Ovary (tissue), 9 donors: ENCODE results near the gene WFDC5. TPM values are rescaled to one million over a fixed set of nuclear protein-coding genes. Genes with fewer than 3 reads are reported as not detected.

Experiments
- DNase-seq, 5 donors: peaks; one replicate each; pipeline ENCODE4 v3.0.0-alpha.2; 2019 to 2020
- H3K27ac ChIP-seq, 2 donors: fragments of 200-600 bp; one replicate each; pipeline versions ENCODE4 v1.5.1 to v1.8.0; 2019 to 2022
- H3K27me3 ChIP-seq: fragments of 200-600 bp; one replicate; pipeline ENCODE4 v1.8.0; 2022
- H3K36me3 ChIP-seq: fragments of 200-600 bp; sonication (generic); one replicate; pipeline ENCODE4 v1.5.1; 2019
- H3K4me1 ChIP-seq: one replicate; pipeline ENCODE4 v1.8.1; 2013; ENCODE audit warnings: mild to moderate bottlenecking, moderate library complexity; ENCODE audit not compliant: insufficient read depth
- H3K4me3 ChIP-seq: fragments of 200-600 bp; sonication (generic); one replicate; pipeline ENCODE4 v1.5.1; 2017
- H3K9me3 ChIP-seq, 2 donors: fragments of 200-600 bp in 1 of 2; sonication (generic) in 1 of 2; one replicate each; pipeline versions ENCODE4 v1.5.1 to v1.8.1; 2013 to 2019; ENCODE audit warnings: mild to moderate bottlenecking in 1 of 2, moderate library complexity in 1 of 2
- CTCF ChIP-seq, 3 donors: fragments of 450-650 bp in 2 of 3; fragments of 200-600 bp in 1 of 3; IDR thresholded peaks; one replicate each; pipeline versions ENCODE4 v1.5.1 to v1.8.0; 2016 to 2022; ENCODE audit warnings: antibody characterized with exemption in 3 of 3, mild to moderate bottlenecking in 1 of 3
- EP300 ChIP-seq: sonication (generic); formaldehyde crosslinking; IDR thresholded peaks from one replicate; pipeline ENCODE4 v1.6.1; 2017; ENCODE audit warnings: antibody characterized with exemption
- POLR2A ChIP-seq: fragments of 450-650 bp; IDR thresholded peaks from one replicate; pipeline ENCODE4 v1.6.1; 2017; ENCODE audit warnings: antibody characterized with exemption, mild to moderate bottlenecking, moderate library complexity
- WGBS, 3 donors: extraction: QIAGEN DNeasy Blood & Tissue Kit in 1 of 3; methylation state at CpG; one replicate each; pipeline versions ENCODE4 v1.1.5 to v1.1.7; 2013 to 2017; 5-methylcytosine and 5-hydroxymethylcytosine counted together
- intact Hi-C, 4 donors: fragments of 100-400 bp; cut with DNase I; formaldehyde crosslinking; loops; one replicate each; pipeline versions ENCODE4 v1.11.0 to v1.15.1; 2022 to 2023
- polyA plus RNA-seq, 2 donors: library from polyadenylated mRNA; stranded (reverse); fragments of 200-250 nt in 1 of 2; fragments of 350-450 nt in 1 of 2; fragmentation: Illumina TruSeq in 1 of 2; extraction: RNeasy Lipid Tissue Mini Kit (QIAGEN cat#74804) in 1 of 2; gene quantifications; one replicate each; pipeline ENCODE4 v1.2.3, GENCODE V29; 2013 to 2014
- total RNA-seq, 7 donors: library from RNA; depleted of rRNA in 2 of 7; stranded (reverse); fragments of >200 nt in 2 of 7; fragmentation: NEBNext Ultra II Directional in 3 of 7; extraction: Animal tissue kit (Norgen Biotek cat#: 25700) in 3 of 7; gene quantifications; one replicate each; pipeline versions ENCODE4 v1.1.0 to v1.2.4, GENCODE V29; 2016 to 2023
- donor health status: DM: no; HTN: no; CAD: no; lungs with moderate emphysema.
- donor health status: DM: no; HTN: no; CAD: no.
- donor health status: Bipolar disorder and iron deficiency.
- donor health status: DM: yes; HTN: yes; CAD: no.
- donor health status: DM: no; HTN: no; CAD: no.
- donor health status: DM: yes; HTN: yes; CAD: no.

The WFDC5 gene
- total and polyA plus RNA-seq, 9 donors, result not detected

- TF ChIP-seq CTCF (IDR thresholded peaks at IDR 0.05), result peak; percentile 10 to 21 (median 16)
- TF ChIP-seq EP300, result no peak
- no peaks in the 10 kb centered on the region for H3K4me1 ChIP-seq
- no peaks in the 10 kb centered on the region for H3K27me3 ChIP-seq
- H3K36me3 ChIP-seq, result no peaks in the 10 kb centered on the region
- no peak overlapping the region for H3K27ac ChIP-seq
- no peaks in the 10 kb centered on the region for H3K9me3 ChIP-seq
- intact Hi-C loops, result loop anchor here (5.0 to 10.0 kb wide), 2 partner anchors 81 to 84 kb away; no protein-coding TSS in a partner anchor
- 5 to 7% (median 7%) methylated on average over 7 of the region's 7 CpGs for WGBS, 3 donors
- DNase-seq, result peak in 4 of 5 donors; percentile 17 to 37 (median 31)
- no peak overlapping the region for H3K4me3 ChIP-seq
Observed at GRCh38 chr20:45095805-45096238, 19.2 kb downstream of the WFDC5 start.

GRCh38 chr20:45094864-45095574 is 20.0 kb downstream of the WFDC5 start:
- Histone ChIP-seq H3K36me3 (no peaks in the 10 kb centered on the region), H3K27me3 (no peaks in the 10 kb centered on the region), H3K4me3 (no peak overlapping the region), H3K9me3 (no peaks in the 10 kb centered on the region), H3K27ac (no peak overlapping the region), H3K4me1 (no peaks in the 10 kb centered on the region)
- no peak for DNase-seq
- no peak for TF ChIP-seq POLR2A
- no peak for TF ChIP-seq EP300
- no peak for TF ChIP-seq CTCF (IDR thresholded peaks at IDR 0.05)
- intact Hi-C loops, result loop anchor here (5.0 to 10.0 kb wide), 2 partner anchors 80 to 83 kb away; no protein-coding TSS in a partner anchor
- WGBS, 3 donors, result 88 to 93% (median 93%) methylated on average over 11 of the region's 11 CpGs

GRCh38 chr20:45094201-45094600 is 20.8 kb downstream of the WFDC5 start:
- Histone ChIP-seq H3K36me3 (no peaks in the 10 kb centered on the region), H3K27ac (no peak overlapping the region), H3K9me3 (no peaks in the 10 kb centered on the region), H3K4me3 (no peak overlapping the region), H3K27me3 (no peaks in the 10 kb centered on the region), H3K4me1 (no peaks in the 10 kb centered on the region)
- DNase-seq, result no peak
- WGBS, 3 donors, result 87 to 95% (median 92%) methylated on average over 2 of the region's 2 CpGs
- intact Hi-C loops, result loop anchor here in 3 of 4 donors (10.0 kb wide), 1 partner anchor 79 kb away; no protein-coding TSS in a partner anchor
- TF ChIP-seq CTCF (IDR thresholded peaks at IDR 0.05) (no peak), POLR2A (no peak), EP300 (no peak)

- H3K36me3 ChIP-seq, result no peaks in the 10 kb centered on the region
- H3K9me3 ChIP-seq, result no peaks in the 10 kb centered on the region
- no peak for DNase-seq
- H3K27me3 ChIP-seq, result no peaks in the 10 kb centered on the region
- no peak overlapping the region for H3K27ac ChIP-seq
- intact Hi-C loops, result loop anchor here in 3 of 4 donors (10.0 kb wide), 1 partner anchor 78 kb away; no protein-coding TSS in a partner anchor
- no peak overlapping the region for H3K4me3 ChIP-seq
- WGBS, 3 donors, result 74 to 87% (median 76%) methylated on average over 7 of the region's 7 CpGs
- no peaks in the 10 kb centered on the region for H3K4me1 ChIP-seq
- TF ChIP-seq CTCF (IDR thresholded peaks at IDR 0.05), result no peak
Observed at GRCh38 chr20:45092898-45093297, 22.1 kb downstream of the WFDC5 start.
